HepG2 (cell line): ENCODE results near the gene STK11. TPM values are rescaled to one million over a fixed set of nuclear protein-coding genes. Genes with fewer than 3 reads are reported as not detected.

Source experiments
- AFF4 ChIP-seq: sonication (generic); formaldehyde crosslinking; IDR thresholded peaks from 2 replicates; pipeline ENCODE4 v1.4.0; 2020; ENCODE audit warnings: missing genetic modification reagents
- ATF2 ChIP-seq: sonication (generic); formaldehyde crosslinking; IDR thresholded peaks from 2 replicates; pipeline ENCODE4 v1.4.0; 2020; ENCODE audit warnings: missing genetic modification reagents
- DMAP1 ChIP-seq: IDR thresholded peaks from 2 replicates; pipeline ENCODE4 v1.6.1; 2016
- EEA1 ChIP-seq: sonication (generic); formaldehyde crosslinking; IDR thresholded peaks from 2 replicates; pipeline ENCODE4 v1.5.1; 2020; ENCODE audit warnings: mild to moderate bottlenecking, missing genetic modification reagents, borderline replicate concordance
- ELF1 ChIP-seq: sonication (generic); formaldehyde crosslinking; IDR thresholded peaks from 2 replicates; pipeline ENCODE4 v1.4.0; 2020; ENCODE audit warnings: missing genetic modification reagents
- HCFC1 ChIP-seq: fragments of 150-350 bp; IDR thresholded peaks from 2 replicates; pipeline ENCODE4 v1.6.1; 2014; ENCODE audit warnings: low read depth, low read length
- ISX ChIP-seq: sonication (generic); formaldehyde crosslinking; conservative IDR thresholded peaks from 2 replicates; pipeline ENCODE4 v1.5.0; 2020; ENCODE audit warnings: missing genetic modification reagents
- KDM4B ChIP-seq: sonication (generic); formaldehyde crosslinking; IDR thresholded peaks from 2 replicates; pipeline ENCODE4 v1.4.0; 2020; ENCODE audit warnings: missing genetic modification reagents
- MAFK ChIP-seq, 2 experiments: IDR thresholded peaks in 1 of 2; conservative IDR thresholded peaks in 1 of 2; 2 replicates each; pipeline ENCODE4 v1.6.1; 2011; ENCODE audit warnings: improper control_type of control experiment in 2 of 2, low read length in 2 of 2
- MAX ChIP-seq: IDR thresholded peaks from 2 replicates; pipeline ENCODE4 v1.6.1; 2012; ENCODE audit warnings: inconsistent platforms
- MIER3 ChIP-seq: IDR thresholded peaks from 2 replicates; pipeline ENCODE4 v1.6.1; 2016; ENCODE audit warnings: missing compliant biosample characterization, borderline replicate concordance
- PHB2 ChIP-seq: fragments of 450-650 bp; IDR thresholded peaks from 2 replicates; pipeline ENCODE4 v1.6.1; 2018; ENCODE audit not compliant: partially characterized antibody
- SALL1 ChIP-seq: sonication (generic); formaldehyde crosslinking; IDR thresholded peaks from 2 replicates; pipeline ENCODE4 v1.8.0; 2022; ENCODE audit warnings: mild to moderate bottlenecking, missing genetic modification reagents
- SIX1 ChIP-seq: sonication (generic); formaldehyde crosslinking; IDR thresholded peaks from 2 replicates; pipeline ENCODE4 v1.4.0; 2020; ENCODE audit warnings: missing genetic modification reagents, borderline replicate concordance
- SMARCE1 ChIP-seq: fragments of 450-650 bp; IDR thresholded peaks from 2 replicates; pipeline ENCODE4 v1.6.1; 2017; ENCODE audit warnings: borderline replicate concordance
- TBX2 ChIP-seq: sonication (generic); formaldehyde crosslinking; IDR thresholded peaks from 2 replicates; pipeline ENCODE4 v1.5.0; 2020; ENCODE audit warnings: missing genetic modification reagents, mild to moderate bottlenecking, borderline replicate concordance
- ZNF180 ChIP-seq: sonication (generic); formaldehyde crosslinking; IDR thresholded peaks from 2 replicates; pipeline ENCODE4 v1.4.0; 2020; ENCODE audit warnings: low read depth, missing genetic modification reagents, borderline replicate concordance
- ZNF382 ChIP-seq: sonication (generic); formaldehyde crosslinking; IDR thresholded peaks from 2 replicates; pipeline ENCODE4 v1.5.0; 2020; ENCODE audit warnings: missing genetic modification reagents, mild to moderate bottlenecking, borderline replicate concordance
- ZNF441 ChIP-seq: sonication (generic); formaldehyde crosslinking; IDR thresholded peaks from 2 replicates; pipeline ENCODE4 v1.7.0; 2021; ENCODE audit warnings: missing genetic modification reagents, borderline replicate concordance
- ZNF574 ChIP-seq: sonication (generic); formaldehyde crosslinking; IDR thresholded peaks from 2 replicates; pipeline ENCODE4 v1.4.0; 2020; ENCODE audit warnings: missing genetic modification reagents
- ZNF605 ChIP-seq: sonication (generic); formaldehyde crosslinking; IDR thresholded peaks from 2 replicates; pipeline ENCODE4 v1.8.0; 2022; ENCODE audit warnings: mild to moderate bottlenecking, missing genetic modification reagents
- ZNF720 ChIP-seq: sonication (generic); formaldehyde crosslinking; IDR thresholded peaks from 2 replicates; pipeline ENCODE4 v1.4.0; 2020; ENCODE audit warnings: missing genetic modification reagents
- ZNF792 ChIP-seq: IDR thresholded peaks from 2 replicates; pipeline ENCODE4 v1.6.1; 2016
- ZSCAN9 ChIP-seq: IDR thresholded peaks from 2 replicates; pipeline ENCODE4 v1.6.1; 2016; ENCODE audit warnings: borderline replicate concordance
- polyA plus RNA-seq, 8 experiments: library from polyadenylated mRNA; depleted of rRNA in 3 of 8; stranded (reverse) in 7 of 8; unstranded in 1 of 8; fragments of >200 nt; fragmentation: Illumina TruSeq in 4 of 8; extraction: Trizol in 4 of 8; gene quantifications; 2 replicates each; pipeline versions ENCODE4 v1.2.1 to v1.2.3, GENCODE V29; 2011 to 2016; ENCODE audit warnings: low read depth in 4 of 8, missing spikeins in 1 of 8, mixed read lengths in 1 of 8; ENCODE audit not compliant: insufficient read depth in 1 of 8
- total RNA-seq, 5 experiments: library from RNA; depleted of rRNA; stranded (reverse); fragments of >200 nt; fragmentation: Illumina TruSeq; extraction: Trizol; gene quantifications; 2 replicates each; pipeline ENCODE4 v1.2.3, GENCODE V29; 2016; ENCODE audit warnings: low read depth in 1 of 5

Gene STK11
- total and polyA plus RNA-seq, 2 of the 13 experiments (the other 11 are each of a cell fraction or from before 2014, with no cell fraction given) = 27.5 to 43.6 TPM

- TF ChIP-seq ZNF441 (CRISPR knock-in tag) (peak; percentile 84; the same call in 1 of the 2 replicates), ZNF792 (no peak), AFF4 (CRISPR knock-in tag) (no peak), ATF2 (CRISPR knock-in tag) (peak; percentile 81), ZNF720 (CRISPR knock-in tag) (no peak), SMARCE1 (no peak), HCFC1 (no peak; the same call in 1 of the 2 replicates), PHB2 (no peak), MAX (peak; percentile 62), ISX (CRISPR knock-in tag) (0 out of 2 replicates have a peak, but pooled peaks have one; percentile 17), SALL1 (CRISPR knock-in tag) (peak; percentile 68), ZNF574 (CRISPR knock-in tag) (peak; percentile 85), ZNF605 (CRISPR knock-in tag) (peak; percentile 85), ELF1 (peak; percentile 64), SIX1 (peak; percentile 50; the same call in 1 of the 2 replicates), TBX2 (peak; percentile 97), MIER3 (CRISPR knock-in tag) (peak; percentile 62; the same call in 1 of the 2 replicates), ZNF382 (CRISPR knock-in tag) (no peak), MAFK (conservative IDR thresholded peaks at IDR 0.05 in 1 of 2, IDR thresholded peaks at IDR 0.05 in 1 of 2; ENCODE audit: low read length in 2 of 2) (no peak), ZNF180 (CRISPR knock-in tag) (no peak), EEA1 (CRISPR knock-in tag) (no peak), KDM4B (CRISPR knock-in tag) (no peak), ZSCAN9 (CRISPR knock-in tag) (no peak; the same call in 1 of the 2 replicates), DMAP1 (peak; percentile 68; the same call in 1 of the 2 replicates)
Observed at GRCh38 chr19:1244693-1245451, 39.3 kb downstream of the STK11 start (continued).
